ENCODE data around the gene PSMB2. TPM values are rescaled to one million over a fixed set of nuclear protein-coding genes. Genes with fewer than 3 reads are reported as not detected.

PSMB2 gene
- total RNA-seq, 1 donor from 2014 or later: 44.1 TPM

DNA sequence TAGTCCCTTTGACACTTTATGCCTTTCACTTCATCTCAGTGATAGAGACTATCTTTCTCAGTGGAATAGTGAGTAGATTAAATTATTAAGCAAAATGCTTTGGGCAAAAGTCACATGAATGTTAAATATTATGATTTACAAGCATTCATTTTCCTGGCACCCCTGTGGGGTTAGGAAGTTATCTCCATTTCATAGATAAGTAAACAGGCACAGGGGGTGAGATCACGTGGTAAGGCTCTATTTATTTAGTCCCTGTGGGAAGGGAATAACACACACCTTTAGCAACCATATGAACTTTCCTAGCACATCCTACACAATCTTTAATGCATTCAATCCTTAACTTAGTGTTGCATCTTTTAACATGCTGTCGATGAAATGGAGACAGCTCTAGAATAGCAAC, 12.3 kb downstream of the PSMB2 start:
- no peak overlapping the region for H3K4me3 ChIP-seq
- no peak overlapping the region for H3K27ac ChIP-seq
- TF ChIP-seq, protein P1, sequence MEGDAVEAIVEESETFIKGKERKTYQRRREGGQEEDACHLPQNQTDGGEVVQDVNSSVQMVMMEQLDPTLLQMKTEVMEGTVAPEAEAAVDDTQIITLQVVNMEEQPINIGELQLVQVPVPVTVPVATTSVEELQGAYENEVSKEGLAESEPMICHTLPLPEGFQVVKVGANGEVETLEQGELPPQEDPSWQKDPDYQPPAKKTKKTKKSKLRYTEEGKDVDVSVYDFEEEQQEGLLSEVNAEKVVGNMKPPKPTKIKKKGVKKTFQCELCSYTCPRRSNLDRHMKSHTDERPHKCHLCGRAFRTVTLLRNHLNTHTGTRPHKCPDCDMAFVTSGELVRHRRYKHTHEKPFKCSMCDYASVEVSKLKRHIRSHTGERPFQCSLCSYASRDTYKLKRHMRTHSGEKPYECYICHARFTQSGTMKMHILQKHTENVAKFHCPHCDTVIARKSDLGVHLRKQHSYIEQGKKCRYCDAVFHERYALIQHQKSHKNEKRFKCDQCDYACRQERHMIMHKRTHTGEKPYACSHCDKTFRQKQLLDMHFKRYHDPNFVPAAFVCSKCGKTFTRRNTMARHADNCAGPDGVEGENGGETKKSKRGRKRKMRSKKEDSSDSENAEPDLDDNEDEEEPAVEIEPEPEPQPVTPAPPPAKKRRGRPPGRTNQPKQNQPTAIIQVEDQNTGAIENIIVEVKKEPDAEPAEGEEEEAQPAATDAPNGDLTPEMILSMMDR (IDR thresholded peaks at IDR 0.05): no peak
- peaks cover 84% of the 10 kb centered on the region for H3K36me3 ChIP-seq
- H3K27me3 ChIP-seq: no peaks in the 10 kb centered on the region
- H3K9me3 ChIP-seq: no peaks in the 10 kb centered on the region
- ATAC-seq (no peak), DNase-seq (no peak)
- H3K4me1 ChIP-seq: no peaks in the 10 kb centered on the region
- intact Hi-C loops (cut with DNase I): no loop called here

DNA sequence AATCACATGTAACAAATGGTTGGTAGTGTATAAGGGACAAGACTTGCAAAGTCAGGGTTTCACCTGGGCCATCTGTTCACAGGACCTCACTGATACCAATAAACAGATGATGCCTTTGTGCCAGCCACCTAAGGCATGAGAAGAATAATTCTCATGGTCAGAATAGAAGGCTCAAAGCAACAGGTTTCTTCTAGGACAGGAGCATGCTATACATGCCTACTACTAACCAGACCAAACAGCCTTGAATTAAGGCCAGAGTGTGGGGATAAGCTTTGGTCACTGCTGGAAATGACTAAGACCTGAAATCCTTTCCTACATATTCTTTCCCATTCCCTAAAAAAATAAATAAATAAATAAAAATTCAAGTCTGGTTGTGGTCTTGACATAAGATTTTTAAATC, 17.5 kb downstream of the PSMB2 start:
- no peak for DNase-seq
- no peaks in the 10 kb centered on the region for H3K27me3 ChIP-seq
- H3K9me3 ChIP-seq: no peaks in the 10 kb centered on the region
- peaks cover 56% of the 10 kb centered on the region for H3K36me3 ChIP-seq
- no peak overlapping the region for H3K27ac ChIP-seq
- TF ChIP-seq, protein P1 (IDR thresholded peaks at IDR 0.05): no peak
- no peaks in the 10 kb centered on the region for H3K4me1 ChIP-seq
- ATAC-seq: no peak
- intact Hi-C loops (cut with DNase I): no loop called here
- no peak overlapping the region for H3K4me3 ChIP-seq

DNA sequence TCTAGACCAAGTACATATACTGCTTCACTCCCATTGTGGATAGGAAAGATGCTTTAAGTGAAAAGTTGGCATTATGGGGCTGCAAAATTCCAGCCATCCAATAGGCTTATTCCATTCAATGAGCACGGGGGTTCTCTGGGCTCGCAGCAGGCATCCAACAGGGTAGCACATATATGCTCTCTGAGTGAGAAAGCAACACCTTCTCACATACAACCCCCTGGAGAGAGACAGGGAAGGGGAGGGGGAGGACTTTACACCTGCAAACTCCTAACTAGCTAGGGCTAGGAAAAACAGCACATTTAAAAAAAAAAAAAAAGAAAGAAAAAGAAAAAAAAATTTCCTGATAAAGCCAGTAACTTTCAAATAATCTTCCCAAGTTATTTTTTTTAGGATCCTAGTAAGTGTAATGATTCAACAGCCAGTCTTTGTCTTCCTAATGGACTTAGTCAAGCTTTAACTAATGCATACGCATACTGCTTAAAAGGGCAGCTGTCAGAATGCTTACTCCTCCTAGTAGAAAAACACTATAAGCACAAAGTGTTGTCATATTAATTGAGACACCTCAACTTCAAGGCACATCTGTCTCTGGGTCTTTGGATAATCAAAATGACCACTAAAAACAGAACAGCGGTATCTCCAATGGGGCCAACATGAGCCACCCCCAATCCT, 18.7 kb downstream of the PSMB2 start:
- H3K27me3 ChIP-seq: no peaks in the 10 kb centered on the region
- H3K36me3 ChIP-seq: peaks cover 56% of the 10 kb centered on the region
- intact Hi-C loops (cut with DNase I): no loop called here
- H3K4me3 ChIP-seq: no peak overlapping the region
- H3K4me1 ChIP-seq: no peaks in the 10 kb centered on the region
- no peaks in the 10 kb centered on the region for H3K9me3 ChIP-seq
- DNase-seq (no peak), ATAC-seq (no peak)
- no peak overlapping the region for H3K27ac ChIP-seq
- TF ChIP-seq, protein P1 (IDR thresholded peaks at IDR 0.05): no peak

DNA sequence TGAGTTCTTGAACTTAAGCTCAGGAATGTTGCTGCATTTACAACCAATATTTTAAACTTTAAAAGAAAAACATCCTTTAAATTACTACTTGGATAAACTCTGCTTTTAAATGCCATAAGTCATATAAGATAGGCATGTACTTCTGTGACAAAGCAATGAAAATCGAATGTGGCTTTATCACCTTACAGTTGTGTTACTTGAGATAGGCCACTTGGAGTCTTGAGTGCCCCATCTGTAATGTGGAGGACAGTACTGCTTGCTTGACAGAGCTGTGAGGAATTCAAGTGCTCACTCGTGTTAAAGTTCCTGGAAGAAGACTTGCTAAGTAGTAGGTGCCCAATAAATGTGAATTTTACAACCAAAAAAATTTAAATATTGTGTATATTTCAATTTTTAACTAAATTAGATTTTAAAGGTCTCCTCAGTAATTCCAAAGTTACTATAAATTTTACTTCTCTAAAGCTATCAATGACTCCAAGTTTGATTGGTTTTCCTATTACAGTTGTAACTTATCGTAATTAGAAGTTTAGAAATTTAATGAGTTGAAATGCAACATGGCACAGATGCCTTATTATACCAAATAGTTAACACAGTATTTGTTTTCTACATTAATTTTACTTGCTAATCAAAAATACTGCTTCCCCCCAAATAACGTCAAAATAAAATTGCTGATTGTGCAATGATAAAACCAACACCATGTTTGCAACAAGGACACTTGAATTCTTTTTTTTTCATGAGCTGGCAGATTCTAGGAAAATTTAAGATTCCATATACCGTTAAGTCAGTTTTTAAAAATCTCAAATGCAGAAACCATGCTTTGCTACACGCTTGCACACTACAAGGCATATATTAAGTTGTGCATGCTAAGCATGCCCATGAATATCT, 21.8 kb downstream of the PSMB2 start:
- Histone ChIP-seq H3K27ac (no peak overlapping the region), H3K27me3 (no peaks in the 10 kb centered on the region), H3K4me1 (no peaks in the 10 kb centered on the region), H3K36me3 (peaks cover 51% of the 10 kb centered on the region), H3K9me3 (no peaks in the 10 kb centered on the region), H3K4me3 (no peak overlapping the region)
- DNase-seq: no peak
- ATAC-seq: no peak
- intact Hi-C loops (cut with DNase I): no loop called here
- TF ChIP-seq, protein P1 (IDR thresholded peaks at IDR 0.05): no peak

DNA sequence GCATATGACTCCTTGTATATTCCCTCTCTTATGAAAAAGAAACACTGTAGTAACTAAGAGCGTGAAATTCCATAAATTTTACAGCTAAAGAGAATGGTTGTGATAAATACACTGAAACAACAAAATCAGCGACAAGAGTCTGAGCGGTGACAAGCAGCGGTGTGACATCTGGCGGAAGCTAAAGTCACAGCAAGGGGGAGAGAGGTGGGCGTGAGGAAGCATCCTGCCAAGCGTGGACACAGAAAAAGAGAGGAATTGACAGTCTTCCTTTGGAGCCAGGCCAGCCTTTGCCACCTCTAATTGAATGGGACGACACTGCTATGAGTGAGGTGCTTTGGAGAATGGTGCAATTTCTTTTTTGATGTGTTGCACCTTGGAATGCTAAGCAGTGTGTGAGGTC, 25.9 kb downstream of the PSMB2 start:
- peaks cover 41% of the 10 kb centered on the region for H3K36me3 ChIP-seq
- TF ChIP-seq, protein P1 (IDR thresholded peaks at IDR 0.05): no peak
- intact Hi-C loops (cut with DNase I): no loop called here
- H3K4me1 ChIP-seq: no peaks in the 10 kb centered on the region
- H3K27me3 ChIP-seq: no peaks in the 10 kb centered on the region
- DNase-seq: no peak
- no peak overlapping the region for H3K27ac ChIP-seq
- no peak for ATAC-seq
- no peaks in the 10 kb centered on the region for H3K9me3 ChIP-seq
- no peak overlapping the region for H3K4me3 ChIP-seq
